OCI-LY1 (cell line): Measurements from ENCODE around the gene APOA1.

Experiments
- H2AFZ ChIP-seq: fragments of 200-600 bp; sonication (generic), shearing (Covaris generic); 2 replicates; pipeline ENCODE4 v1.6.0; 2014; ENCODE audit warnings: antibody characterized with exemption, mild to moderate bottlenecking, low read length
- H3F3A ChIP-seq: fragments of 200-600 bp; sonication (generic), shearing (Covaris generic); 2 replicates; pipeline ENCODE4 v1.6.0; 2014; ENCODE audit warnings: mild to moderate bottlenecking, antibody characterized with exemption, low read length, moderate library complexity; ENCODE audit not compliant: insufficient read depth
- H3K27ac ChIP-seq: fragments of 200-600 bp; sonication (generic); 2 replicates; pipeline ENCODE4 v1.5.1; 2014; ENCODE audit warnings: low read length, mixed run types, mild to moderate bottlenecking, low read depth; ENCODE audit not compliant: poor library complexity, severe bottlenecking
- H3K27me3 ChIP-seq: fragments of 200-600 bp; sonication (generic); 2 replicates; pipeline ENCODE4 v1.6.0; 2014; ENCODE audit warnings: antibody characterized with exemption, mild to moderate bottlenecking, low read length, moderate library complexity; ENCODE audit not compliant: insufficient read depth
- H3K36me3 ChIP-seq: fragments of 200-600 bp; sonication (generic); 2 replicates; pipeline ENCODE4 v1.6.1; 2014; ENCODE audit warnings: mild to moderate bottlenecking, antibody characterized with exemption, low read length, moderate library complexity, mixed read lengths; ENCODE audit not compliant: insufficient read depth
- H3K4me1 ChIP-seq: fragments of 200-600 bp; sonication (generic); 2 replicates; pipeline ENCODE4 v1.5.1; 2014; ENCODE audit warnings: mild to moderate bottlenecking, low read length, moderate library complexity; ENCODE audit not compliant: insufficient read depth, severe bottlenecking
- H3K4me2 ChIP-seq: fragments of 200-600 bp; sonication (generic), shearing (Covaris generic); 2 replicates; pipeline ENCODE4 v1.6.1; 2014; ENCODE audit warnings: low read length
- H3K4me3 ChIP-seq: fragments of 200-600 bp; sonication (generic); 2 replicates; pipeline ENCODE4 v1.5.1; 2014; ENCODE audit warnings: low read length, low read depth, mild to moderate bottlenecking, mixed read lengths; ENCODE audit not compliant: poor library complexity, severe bottlenecking
- H3K79me2 ChIP-seq: fragments of 200-600 bp; shearing (Covaris generic); 2 replicates; pipeline ENCODE4 v1.6.1; 2016; ENCODE audit warnings: mixed run types, low read length, mixed read lengths; ENCODE audit not compliant: insufficient read depth
- H3K9ac ChIP-seq: fragments of 200-600 bp; sonication (generic), shearing (Covaris generic); 2 replicates; pipeline ENCODE4 v1.6.1; 2014; ENCODE audit warnings: mild to moderate bottlenecking, low read length, mixed read lengths
- H3K9me2 ChIP-seq: fragments of 200-600 bp; sonication (generic), shearing (Covaris generic); 2 replicates; pipeline ENCODE4 v1.6.1; 2014; ENCODE audit warnings: low read depth, mild to moderate bottlenecking, low read length, mixed read lengths
- H3K9me3 ChIP-seq: fragments of 200-600 bp; shearing (Covaris generic); 2 replicates; pipeline ENCODE4 v1.6.1; 2014; ENCODE audit warnings: low read length, mixed read lengths
- H4K20me1 ChIP-seq: fragments of 200-600 bp; sonication (generic), shearing (Covaris generic); 2 replicates; pipeline ENCODE4 v1.6.0; 2016; ENCODE audit warnings: mild to moderate bottlenecking, low read length; ENCODE audit not compliant: insufficient read depth
- EZH2 ChIP-seq: fragments of 200-600 bp; sonication (generic), shearing (Covaris generic); IDR thresholded peaks from 2 replicates; pipeline ENCODE4 v1.8.0; 2017; ENCODE audit warnings: borderline replicate concordance, mixed run types, mild to moderate bottlenecking, antibody characterized with exemption, low read length, moderate library complexity, mixed read lengths
- TF ChIP-seq, protein P1 (sequence below): fragments of 200-600 bp; sonication (generic), shearing (Covaris generic); IDR thresholded peaks from 2 replicates; pipeline ENCODE4 v1.5.1; 2017; ENCODE audit warnings: mild to moderate bottlenecking, antibody characterized with exemption, low read length, moderate library complexity, mixed read lengths

APOA1 gene

DNA sequence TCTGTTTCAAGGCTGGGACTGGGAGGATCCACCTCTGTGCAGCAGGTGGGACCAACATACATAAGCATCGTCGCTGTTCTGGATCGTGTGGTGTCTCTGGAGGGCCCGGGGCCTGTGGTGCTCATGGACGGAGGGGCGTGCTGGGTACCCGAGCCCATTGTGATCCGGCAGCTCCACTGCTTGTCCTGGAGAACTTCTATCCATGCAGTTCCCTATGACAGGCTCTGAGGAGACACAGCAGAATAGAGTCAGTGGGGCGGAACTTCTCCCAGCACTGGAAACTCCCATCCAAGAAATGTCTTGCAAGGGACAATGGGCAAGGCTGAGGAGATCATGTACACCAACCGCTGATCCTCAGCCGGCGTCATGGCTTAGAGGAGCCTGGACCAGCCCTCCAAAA is 11.6 kb upstream of the APOA1 start:
- Histone ChIP-seq H3K9me2 (no peaks in the 10 kb centered on the region), H3K9ac (no peak overlapping the region), H3K4me1 (peaks cover 25% of the 10 kb centered on the region), H3K9me3 (no peaks in the 10 kb centered on the region), H2AFZ (no peak overlapping the region), H3K4me3 (no peak overlapping the region), H3F3A (no peaks in the 10 kb centered on the region), H3K4me2 (no peak overlapping the region), H3K36me3 (peaks cover 60% of the 10 kb centered on the region), H3K79me2 (no peaks in the 10 kb centered on the region), H4K20me1 (no peaks in the 10 kb centered on the region), H3K27ac (no peak overlapping the region), H3K27me3 (no peaks in the 10 kb centered on the region)
- TF ChIP-seq EZH2: no peak
- TF ChIP-seq, protein P1, sequence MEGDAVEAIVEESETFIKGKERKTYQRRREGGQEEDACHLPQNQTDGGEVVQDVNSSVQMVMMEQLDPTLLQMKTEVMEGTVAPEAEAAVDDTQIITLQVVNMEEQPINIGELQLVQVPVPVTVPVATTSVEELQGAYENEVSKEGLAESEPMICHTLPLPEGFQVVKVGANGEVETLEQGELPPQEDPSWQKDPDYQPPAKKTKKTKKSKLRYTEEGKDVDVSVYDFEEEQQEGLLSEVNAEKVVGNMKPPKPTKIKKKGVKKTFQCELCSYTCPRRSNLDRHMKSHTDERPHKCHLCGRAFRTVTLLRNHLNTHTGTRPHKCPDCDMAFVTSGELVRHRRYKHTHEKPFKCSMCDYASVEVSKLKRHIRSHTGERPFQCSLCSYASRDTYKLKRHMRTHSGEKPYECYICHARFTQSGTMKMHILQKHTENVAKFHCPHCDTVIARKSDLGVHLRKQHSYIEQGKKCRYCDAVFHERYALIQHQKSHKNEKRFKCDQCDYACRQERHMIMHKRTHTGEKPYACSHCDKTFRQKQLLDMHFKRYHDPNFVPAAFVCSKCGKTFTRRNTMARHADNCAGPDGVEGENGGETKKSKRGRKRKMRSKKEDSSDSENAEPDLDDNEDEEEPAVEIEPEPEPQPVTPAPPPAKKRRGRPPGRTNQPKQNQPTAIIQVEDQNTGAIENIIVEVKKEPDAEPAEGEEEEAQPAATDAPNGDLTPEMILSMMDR: no peak

DNA sequence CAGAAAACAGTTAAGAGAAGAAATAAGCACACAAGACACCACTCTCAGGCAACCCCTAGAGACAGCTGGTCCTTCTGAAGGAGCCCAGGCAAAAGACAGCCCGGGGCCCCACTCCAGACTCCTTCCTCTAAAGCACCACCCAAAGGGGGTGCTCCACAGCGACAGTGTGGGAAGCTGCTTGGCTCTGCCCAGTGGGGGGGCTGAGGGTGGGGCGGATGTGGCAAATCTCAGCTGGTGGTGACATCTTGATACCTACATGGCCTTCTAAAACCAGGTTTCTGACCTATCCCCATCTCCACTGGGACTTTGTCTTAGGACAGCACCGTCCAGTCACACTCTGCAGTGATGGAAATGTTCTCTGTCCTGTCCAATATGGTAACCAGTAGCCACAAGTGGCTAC is 10.2 kb upstream of the APOA1 start:
- Histone ChIP-seq H3K27me3 (no peaks in the 10 kb centered on the region), H3K9me2 (no peaks in the 10 kb centered on the region), H3K79me2 (no peaks in the 10 kb centered on the region), H3K9me3 (no peaks in the 10 kb centered on the region), H3F3A (no peaks in the 10 kb centered on the region), H3K4me3 (no peak overlapping the region), H3K36me3 (peaks cover 70% of the 10 kb centered on the region), H3K4me2 (no peak overlapping the region), H3K4me1 (peaks cover 11% of the 10 kb centered on the region), H3K27ac (no peak overlapping the region), H2AFZ (no peak overlapping the region), H3K9ac (no peak overlapping the region), H4K20me1 (no peaks in the 10 kb centered on the region)
- no peak for TF ChIP-seq EZH2
- TF ChIP-seq, protein P1: no peak

DNA sequence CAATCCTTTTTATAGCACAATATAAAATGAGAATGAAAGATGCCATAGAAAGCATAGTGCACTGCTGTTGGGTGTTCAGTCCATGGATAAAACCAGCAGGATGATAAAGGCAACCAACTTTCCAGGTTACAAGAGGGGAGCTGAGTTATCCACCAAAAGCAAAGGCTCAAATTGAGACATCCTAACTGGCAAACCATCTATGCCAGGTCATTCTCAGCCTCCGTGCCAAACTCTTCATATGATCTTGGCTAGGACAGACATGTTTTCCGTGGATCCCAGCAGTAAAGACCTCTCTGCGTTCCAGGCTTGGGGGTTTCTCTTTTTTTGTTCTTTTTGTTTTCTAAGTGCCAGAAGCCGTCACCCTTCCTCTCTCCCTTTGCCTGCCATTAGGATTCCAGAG is 7.3 kb upstream of the APOA1 start:
- no peaks in the 10 kb centered on the region for H3K9me2 ChIP-seq
- no peak overlapping the region for H3K4me2 ChIP-seq
- no peaks in the 10 kb centered on the region for H3K4me1 ChIP-seq
- no peak overlapping the region for H3K27ac ChIP-seq
- H4K20me1 ChIP-seq: no peaks in the 10 kb centered on the region
- no peak for TF ChIP-seq EZH2
- TF ChIP-seq, protein P1: no peak
- no peak overlapping the region for H2AFZ ChIP-seq
- H3K9ac ChIP-seq: no peak overlapping the region
- no peak overlapping the region for H3K4me3 ChIP-seq
- H3F3A ChIP-seq: no peaks in the 10 kb centered on the region
- H3K9me3 ChIP-seq: no peaks in the 10 kb centered on the region
- no peaks in the 10 kb centered on the region for H3K79me2 ChIP-seq
- H3K27me3 ChIP-seq: no peaks in the 10 kb centered on the region
- peaks cover 62% of the 10 kb centered on the region for H3K36me3 ChIP-seq
